ENCODE results near the gene EIF4H.

EIF4H gene

DNA sequence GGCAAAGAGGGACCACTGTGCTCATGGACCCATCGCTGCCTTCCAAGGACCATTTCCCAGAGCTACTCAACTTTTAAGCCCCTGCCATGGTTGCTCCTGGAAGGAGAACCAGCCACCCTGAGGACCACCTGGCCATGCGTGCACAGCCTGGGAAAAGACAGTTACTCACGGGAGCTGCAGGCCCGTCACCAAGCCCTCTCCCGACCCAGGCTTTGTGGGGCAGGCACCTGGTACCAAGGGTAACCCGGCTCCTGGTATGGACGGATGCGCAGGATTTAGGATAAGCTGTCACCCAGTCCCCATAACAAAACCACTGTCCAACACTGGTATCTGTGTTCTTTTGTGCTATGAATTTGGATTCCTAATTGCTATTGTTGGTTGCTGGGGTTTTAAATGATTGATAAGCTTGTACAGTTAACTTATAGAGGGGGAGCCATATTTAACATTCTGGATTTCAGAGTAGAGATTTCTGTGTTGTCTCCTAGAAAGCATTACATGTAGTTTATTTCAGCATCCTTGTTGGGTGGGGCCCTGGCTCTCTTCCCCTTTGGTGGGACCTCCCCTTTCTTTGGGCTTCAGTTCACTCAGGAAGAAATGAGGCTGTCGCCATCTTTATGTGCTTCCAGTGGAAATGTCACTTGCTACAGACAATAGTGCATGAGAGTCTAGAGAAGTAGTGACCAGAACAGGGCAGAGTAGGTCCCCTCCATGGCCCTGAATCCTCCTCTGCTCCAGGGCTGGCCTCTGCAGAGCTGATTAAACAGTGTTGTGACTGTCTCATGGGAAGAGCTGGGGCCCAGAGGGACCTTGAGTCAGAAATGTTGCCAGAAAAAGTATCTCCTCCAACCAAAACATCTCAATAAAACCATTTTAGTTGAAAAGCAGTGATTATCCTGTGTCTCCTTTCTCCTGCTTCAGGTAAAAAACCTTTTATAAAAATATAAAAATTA, 55.1 kb downstream of the EIF4H start:
- no peak for DNase-seq

DNA sequence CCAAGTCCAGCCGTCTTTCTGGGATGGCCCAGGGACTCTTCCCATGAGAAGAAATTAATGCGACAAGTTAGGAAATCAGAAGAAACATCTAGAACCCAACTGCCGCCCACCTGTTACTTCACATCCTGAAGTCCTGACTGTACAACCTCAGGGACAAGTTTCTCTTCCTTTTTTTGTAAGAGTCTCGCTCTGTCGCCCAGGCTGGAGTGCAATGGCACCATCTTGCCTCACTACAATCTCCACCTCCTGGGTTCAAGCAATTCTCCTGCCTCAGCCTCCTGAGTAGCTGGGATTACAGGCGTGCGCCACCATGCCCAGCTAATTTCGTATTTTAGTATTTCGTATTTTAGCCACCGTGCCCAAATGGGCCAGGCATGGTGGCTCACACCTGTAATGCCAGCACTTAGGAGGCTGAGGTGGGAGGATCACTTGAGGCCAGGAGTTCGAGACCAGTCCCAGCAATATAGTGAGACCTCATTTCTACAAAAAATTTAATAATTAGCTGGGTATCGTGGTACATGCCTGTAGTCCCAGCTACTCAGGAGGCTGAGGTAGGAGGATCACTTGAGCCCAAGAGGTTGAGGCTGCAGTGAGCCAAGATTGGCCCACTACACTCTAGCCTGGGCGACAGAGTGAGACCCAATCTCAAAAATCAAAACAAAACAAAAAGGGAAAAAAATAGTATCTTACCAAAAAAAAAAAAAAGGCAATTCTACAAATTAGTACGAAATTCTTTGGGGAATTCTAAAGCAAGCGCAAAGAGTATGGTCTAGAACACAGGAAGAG, 56.5 kb downstream of the EIF4H start:
- DNase-seq, result no peak

DNA sequence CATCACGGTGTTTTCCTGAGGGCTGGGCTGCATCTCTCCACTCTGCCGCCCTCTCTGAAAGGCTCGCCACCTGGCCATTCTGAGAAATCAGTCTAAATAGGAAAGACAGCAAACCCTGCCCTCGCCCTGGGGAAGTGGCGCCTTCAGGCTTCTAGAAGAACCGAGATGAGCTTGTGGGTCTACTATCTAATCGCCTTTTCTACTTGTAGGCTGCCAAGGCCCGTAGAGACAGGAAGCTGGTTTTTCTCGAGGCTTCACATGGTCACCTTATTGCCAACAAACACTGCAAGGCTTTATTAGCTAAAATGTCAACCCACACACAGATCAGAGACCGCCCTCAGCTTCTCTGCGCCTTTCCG, 57.1 kb downstream of the EIF4H start:
- no peak for DNase-seq

DNA sequence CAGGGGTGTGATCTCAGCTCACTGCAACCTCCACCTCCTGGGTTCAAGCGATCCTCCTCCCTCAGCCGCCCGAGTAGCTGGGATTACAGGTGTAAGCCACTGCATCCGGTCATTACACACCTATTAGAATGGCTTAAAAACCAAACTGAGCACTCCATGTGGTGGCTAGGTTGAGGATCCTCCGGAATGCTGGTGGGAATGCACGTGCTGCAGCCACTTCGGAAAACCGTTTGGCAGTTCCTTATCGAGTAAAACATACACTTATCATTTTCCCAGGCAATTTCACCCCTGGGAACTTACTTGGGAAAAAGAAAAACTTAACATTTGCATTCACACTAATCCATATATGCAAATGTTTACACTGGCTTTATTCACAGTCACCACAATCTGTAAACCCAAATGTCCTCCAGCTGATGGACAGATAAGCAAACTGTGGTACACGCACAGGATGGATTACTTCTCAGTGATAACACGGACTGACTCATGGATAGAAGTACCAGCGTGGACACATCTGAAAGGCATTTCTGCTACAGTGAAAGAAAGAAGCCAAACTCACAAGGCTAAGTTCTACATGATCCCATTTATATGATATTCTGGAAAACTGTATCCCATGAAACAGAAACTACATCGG, 59.6 kb downstream of the EIF4H start:
- DNase-seq, result no peak

DNA sequence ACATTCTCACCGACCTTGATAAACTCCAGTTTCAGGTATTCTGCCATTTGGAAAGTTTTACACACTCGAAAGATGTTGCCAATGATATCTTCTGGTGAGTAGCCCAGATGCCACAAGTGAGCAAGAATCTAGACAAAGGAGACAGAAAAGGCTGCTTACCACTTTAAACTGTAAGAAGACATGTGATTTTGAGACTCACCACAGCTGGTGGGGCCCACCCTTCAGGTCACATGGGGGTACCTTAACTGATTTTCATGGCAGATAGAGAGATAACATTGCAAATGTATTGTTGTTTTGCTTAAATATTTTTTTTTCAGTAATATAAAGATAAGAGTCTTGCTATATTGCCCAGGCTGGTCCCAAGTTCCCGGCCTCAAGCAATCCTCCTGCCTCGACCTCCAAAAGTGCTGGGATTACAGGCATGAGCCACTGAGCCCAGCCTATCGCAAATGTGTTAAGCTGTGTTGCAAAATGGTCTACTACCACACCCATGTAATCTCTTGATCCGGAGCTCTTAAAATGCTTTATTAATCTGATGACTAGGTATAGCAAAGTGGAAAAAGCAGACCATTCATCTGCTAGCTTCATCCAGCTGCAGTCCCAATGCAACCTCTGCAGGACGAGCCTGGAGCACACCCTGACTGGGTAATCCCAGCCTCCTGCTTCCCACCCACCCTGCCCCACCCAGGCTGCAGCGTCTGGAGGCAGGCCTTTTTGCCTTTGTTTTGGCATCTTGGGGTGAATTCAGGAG, 61.5 kb downstream of the EIF4H start:
- DNase-seq, result no peak

DNA sequence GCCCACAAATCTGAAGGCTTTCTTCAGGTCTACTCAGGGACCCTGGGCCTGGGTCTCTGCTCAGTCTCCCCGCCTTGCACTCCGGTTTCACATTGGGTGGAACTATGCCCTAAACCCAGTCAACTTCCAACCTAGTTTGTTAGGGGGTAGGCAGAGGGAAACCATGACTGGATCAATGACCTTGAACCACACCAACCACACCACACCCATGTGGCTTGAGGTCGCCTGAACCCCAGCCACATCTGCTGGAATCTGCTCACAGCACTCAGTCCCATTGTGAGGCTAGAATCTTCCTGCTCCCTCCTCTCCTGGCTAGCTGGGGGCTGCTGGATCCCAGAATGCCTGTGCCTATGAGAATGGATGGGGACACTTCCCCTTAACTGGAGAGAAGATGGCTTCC, 62.1 kb downstream of the EIF4H start:
- DNase-seq, result no peak

DNA sequence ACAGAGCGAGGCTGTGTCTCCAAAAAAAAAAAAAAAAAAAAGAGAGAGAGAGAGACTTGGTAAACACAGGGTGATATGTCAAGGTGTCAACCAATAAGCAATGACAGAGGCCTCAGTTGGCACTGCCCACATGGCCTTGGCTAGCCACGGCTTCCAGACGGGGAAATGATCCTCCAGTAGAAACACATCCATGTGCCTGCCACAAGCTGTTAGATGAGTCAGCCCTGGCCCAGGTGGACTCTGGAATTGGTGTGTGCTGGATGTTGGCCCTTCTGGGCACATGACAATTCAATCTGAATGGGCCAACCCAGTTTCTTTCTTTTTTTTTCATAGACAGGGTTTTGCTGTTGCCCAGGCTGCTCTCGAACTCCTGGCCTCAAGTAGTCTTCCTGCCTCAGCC, 66.3 kb downstream of the EIF4H start:
- DNase-seq, result no peak

DNA sequence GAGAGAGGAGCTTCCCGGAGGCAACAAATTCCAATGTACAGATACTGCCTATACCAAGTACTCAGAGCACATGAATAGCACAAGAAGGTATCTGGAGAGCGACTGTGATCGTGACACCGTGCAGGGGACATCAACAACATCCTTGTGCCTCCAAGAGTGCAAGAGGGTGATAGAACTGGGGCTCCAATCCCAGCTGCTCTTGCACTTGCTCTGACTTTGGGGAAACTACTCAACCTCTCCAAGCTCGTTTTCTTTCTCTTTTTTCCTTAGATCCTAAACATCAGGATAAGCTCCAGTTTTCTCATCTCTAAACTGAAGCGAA, 67.9 kb downstream of the EIF4H start:
- no peak for DNase-seq

DNA sequence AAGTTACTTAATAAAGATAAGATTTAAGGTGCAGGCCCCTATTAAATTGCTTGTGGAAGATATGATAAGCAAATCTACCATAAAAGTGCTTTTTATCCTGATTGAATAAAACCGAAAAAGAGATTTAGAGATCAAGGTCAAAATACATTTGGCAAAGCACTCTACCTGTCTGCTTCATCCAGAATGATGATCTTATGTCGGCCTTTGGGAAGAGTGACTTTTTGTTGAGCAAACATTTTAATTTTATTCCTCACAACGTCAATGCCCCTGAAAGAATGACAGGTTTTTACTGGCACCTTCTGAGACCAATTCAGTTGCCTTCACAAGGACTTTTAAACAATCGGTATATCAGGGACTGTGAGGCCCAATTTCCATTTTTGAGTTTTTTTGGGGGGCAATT, 72.3 kb downstream of the EIF4H start:
- no peak for DNase-seq

Data from activated T-cell treated with anti-CD3 and anti-CD28 coated beads, Interleukin-2, amount 50 U/mL, for 48 hours (primary cell).